Thyroid gland (tissue), 4 donors: ENCODE data around the gene TEX2. TPM values are rescaled to one million over a fixed set of nuclear protein-coding genes. Genes with fewer than 3 reads are reported as not detected.

Experiments used
- DNase-seq, 2 donors: peaks; one replicate each; pipeline ENCODE4 v3.0.0-alpha.2; 2019
- H3K27ac ChIP-seq, 3 donors: fragments of 200-600 bp; sonication (generic); 1 replicate in 2 of 3; 2 replicates in 1 of 3; pipeline ENCODE4 v1.5.1; 2016 to 2019; ENCODE audit warnings: mild to moderate bottlenecking in 1 of 3, moderate library complexity in 1 of 3
- H3K27me3 ChIP-seq: fragments of 200-600 bp; sonication (generic); one replicate; pipeline ENCODE4 v1.5.1; 2019
- H3K36me3 ChIP-seq, 2 donors: fragments of 200-600 bp; sonication (generic); one replicate each; pipeline ENCODE4 v1.5.1; 2016 to 2019
- H3K4me1 ChIP-seq, 2 donors: fragments of 200-600 bp; sonication (generic); one replicate each; pipeline ENCODE4 v1.5.1; 2017 to 2019
- H3K4me3 ChIP-seq, 3 donors: fragments of 200-600 bp; sonication (generic); replicated peaks in 1 of 3; 1 replicate in 2 of 3; 2 replicates in 1 of 3; pipeline ENCODE4 v1.5.1; 2016; ENCODE audit warnings: mild to moderate bottlenecking in 1 of 3
- H3K9me3 ChIP-seq: fragments of 200-600 bp; sonication (generic); one replicate; pipeline ENCODE4 v1.5.1; 2017
- POLR2A ChIP-seq, 2 donors: fragments of 450-650 bp; IDR thresholded peaks; one replicate each; pipeline ENCODE4 v1.6.1; 2017; ENCODE audit warnings: antibody characterized with exemption in 2 of 2, mild to moderate bottlenecking in 2 of 2, moderate library complexity in 1 of 2
- WGBS, 2 donors: methylation state at CpG; one replicate each; pipeline ENCODE4 v1.1.5; 2017; 5-methylcytosine and 5-hydroxymethylcytosine counted together
- intact Hi-C: fragments of 100-400 bp; cut with DNase I; formaldehyde crosslinking; loops from one replicate; pipeline ENCODE4 v1.15.1; 2023
- total RNA-seq, 4 donors: library from RNA; depleted of rRNA; stranded (reverse); fragments of >200 nt; gene quantifications; one replicate each; pipeline ENCODE4 v1.2.3, GENCODE V29; 2016
- TF ChIP-seq, protein P1 (sequence below), 6 experiments: fragments of 200-600 bp in 3 of 6; fragments of 450-650 bp in 3 of 6; sonication (generic) in 3 of 6; IDR thresholded peaks; one replicate each; pipeline ENCODE4 v1.5.1; 2016 to 2019; ENCODE audit warnings: antibody characterized with exemption in 6 of 6, mild to moderate bottlenecking in 2 of 6, inconsistent platforms in 1 of 6, moderate library complexity in 1 of 6

TEX2 gene
- total RNA-seq, 4 donors from 2014 or later: 63.9 to 101 (median 71.7) TPM

DNA sequence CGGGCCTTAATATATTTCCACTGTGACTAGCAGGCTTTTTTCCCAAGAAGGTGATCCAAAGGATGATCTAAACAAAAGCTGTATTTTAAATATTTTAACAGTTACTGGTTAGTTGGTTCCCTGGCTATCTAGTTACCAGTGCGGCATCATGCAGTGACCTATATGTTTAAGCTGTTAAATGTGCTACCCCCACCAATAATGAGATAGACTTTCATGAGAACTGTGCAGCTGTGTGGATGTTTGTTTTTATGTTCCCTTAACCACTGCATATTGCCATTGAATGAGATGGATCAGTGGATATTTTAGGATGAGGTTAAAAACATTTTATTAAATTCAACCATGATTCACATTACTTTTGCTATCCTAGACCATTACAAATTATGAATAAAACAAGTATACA lies 150.1 kb downstream of the TEX2 start:
- no peak for DNase-seq
- WGBS, 2 donors: 91 to 95% methylated on average over 2 of the region's 2 CpGs

DNA sequence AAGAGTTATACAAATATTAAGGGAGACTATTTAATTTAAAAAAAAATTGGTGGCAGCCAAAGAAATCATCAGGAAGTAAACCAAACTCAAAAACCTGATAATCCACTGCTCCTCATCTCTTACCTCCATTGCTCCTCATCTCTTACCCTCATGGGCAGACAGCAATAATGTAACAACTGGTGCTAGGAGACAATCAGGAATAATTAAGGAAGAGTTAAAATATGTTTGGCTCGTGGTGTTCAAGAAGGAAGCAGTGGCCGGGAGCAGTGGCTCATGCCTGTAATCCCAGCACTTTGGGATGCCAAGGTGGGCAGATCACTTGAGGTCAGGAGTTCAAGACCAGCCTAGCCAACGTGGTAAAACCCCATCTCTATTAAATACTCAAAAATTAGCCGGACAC lies 151.2 kb downstream of the TEX2 start:
- no peak for DNase-seq
- intact Hi-C loops: no loop called here
- H3K9me3 ChIP-seq: no peaks in the 10 kb centered on the region
- no peak overlapping the region for H3K27ac ChIP-seq
- H3K4me1 ChIP-seq: peaks cover 0 to 22% of the 10 kb centered on the region in 2 donors
- TF ChIP-seq, protein P1, sequence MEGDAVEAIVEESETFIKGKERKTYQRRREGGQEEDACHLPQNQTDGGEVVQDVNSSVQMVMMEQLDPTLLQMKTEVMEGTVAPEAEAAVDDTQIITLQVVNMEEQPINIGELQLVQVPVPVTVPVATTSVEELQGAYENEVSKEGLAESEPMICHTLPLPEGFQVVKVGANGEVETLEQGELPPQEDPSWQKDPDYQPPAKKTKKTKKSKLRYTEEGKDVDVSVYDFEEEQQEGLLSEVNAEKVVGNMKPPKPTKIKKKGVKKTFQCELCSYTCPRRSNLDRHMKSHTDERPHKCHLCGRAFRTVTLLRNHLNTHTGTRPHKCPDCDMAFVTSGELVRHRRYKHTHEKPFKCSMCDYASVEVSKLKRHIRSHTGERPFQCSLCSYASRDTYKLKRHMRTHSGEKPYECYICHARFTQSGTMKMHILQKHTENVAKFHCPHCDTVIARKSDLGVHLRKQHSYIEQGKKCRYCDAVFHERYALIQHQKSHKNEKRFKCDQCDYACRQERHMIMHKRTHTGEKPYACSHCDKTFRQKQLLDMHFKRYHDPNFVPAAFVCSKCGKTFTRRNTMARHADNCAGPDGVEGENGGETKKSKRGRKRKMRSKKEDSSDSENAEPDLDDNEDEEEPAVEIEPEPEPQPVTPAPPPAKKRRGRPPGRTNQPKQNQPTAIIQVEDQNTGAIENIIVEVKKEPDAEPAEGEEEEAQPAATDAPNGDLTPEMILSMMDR (IDR thresholded peaks at IDR 0.05): no peak
- no peak for TF ChIP-seq POLR2A (IDR thresholded peaks at IDR 0.05)
- WGBS, 2 donors: 57% methylated on average over 4 of the region's 4 CpGs
- no peaks in the 10 kb centered on the region for H3K27me3 ChIP-seq
- H3K4me3 ChIP-seq: no peak overlapping the region
- H3K36me3 ChIP-seq: no peaks in the 10 kb centered on the region

More for the DNA sequence above, 150.1 kb downstream of the TEX2 start:
- Histone ChIP-seq H3K4me3 (no peak overlapping the region), H3K27ac (no peak overlapping the region), H3K36me3 (no peaks in the 10 kb centered on the region), H3K4me1 (peaks cover under 1 to 16% of the 10 kb centered on the region in 2 donors), H3K27me3 (no peaks in the 10 kb centered on the region), H3K9me3 (no peaks in the 10 kb centered on the region)
- no peak for TF ChIP-seq POLR2A (IDR thresholded peaks at IDR 0.05)
- TF ChIP-seq, protein P1 (IDR thresholded peaks at IDR 0.05): no peak
- intact Hi-C loops: no loop called here

DNA sequence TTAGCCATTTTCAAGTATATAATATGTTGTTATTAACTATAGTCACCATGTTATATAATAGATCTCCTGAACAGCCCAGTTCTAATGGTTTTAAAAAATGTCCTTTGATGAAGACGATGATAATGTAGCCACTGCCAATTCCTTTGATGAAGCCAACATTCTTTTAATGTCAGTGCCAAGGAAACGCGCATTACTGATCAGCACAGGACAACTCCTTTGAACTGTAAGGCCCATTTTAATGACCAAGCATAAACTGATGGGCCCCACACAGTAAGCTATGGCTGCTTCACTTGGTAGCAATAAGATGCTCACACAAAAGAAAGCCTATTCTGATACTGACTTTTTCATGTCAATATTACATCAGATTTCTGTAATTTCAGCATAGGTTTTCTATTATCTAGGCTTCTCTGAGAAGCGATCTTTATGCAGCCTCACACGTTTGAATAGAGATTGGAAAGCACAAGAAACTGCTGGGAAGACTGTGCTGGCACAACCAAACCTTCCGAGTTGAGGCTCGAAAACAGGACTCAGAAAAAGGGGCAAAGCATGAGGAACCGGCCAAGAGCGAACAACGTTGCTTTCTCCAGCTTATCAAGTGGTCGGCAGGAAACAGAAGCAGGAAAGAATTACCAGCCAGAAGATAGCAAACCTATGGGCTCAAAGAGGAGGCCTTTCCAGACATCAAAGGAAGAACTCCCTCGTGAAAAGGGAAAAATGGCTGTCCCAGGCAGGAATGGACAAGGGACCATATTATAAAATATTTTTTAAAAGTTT lies 152.5 kb downstream of the TEX2 start:
- Histone ChIP-seq H3K27me3 (no peaks in the 10 kb centered on the region), H3K9me3 (no peaks in the 10 kb centered on the region), H3K27ac (no peak overlapping the region), H3K4me3 (no peak overlapping the region), H3K4me1 (peaks cover 0 to 31% of the 10 kb centered on the region in 2 donors), H3K36me3 (no peaks in the 10 kb centered on the region)
- no peak for TF ChIP-seq POLR2A (IDR thresholded peaks at IDR 0.05)
- TF ChIP-seq, protein P1 (IDR thresholded peaks at IDR 0.05): no peak
- WGBS, 2 donors: 86 to 87% methylated on average over 12 of the region's 12 CpGs
- DNase-seq: no peak
- intact Hi-C loops: no loop called here

DNA sequence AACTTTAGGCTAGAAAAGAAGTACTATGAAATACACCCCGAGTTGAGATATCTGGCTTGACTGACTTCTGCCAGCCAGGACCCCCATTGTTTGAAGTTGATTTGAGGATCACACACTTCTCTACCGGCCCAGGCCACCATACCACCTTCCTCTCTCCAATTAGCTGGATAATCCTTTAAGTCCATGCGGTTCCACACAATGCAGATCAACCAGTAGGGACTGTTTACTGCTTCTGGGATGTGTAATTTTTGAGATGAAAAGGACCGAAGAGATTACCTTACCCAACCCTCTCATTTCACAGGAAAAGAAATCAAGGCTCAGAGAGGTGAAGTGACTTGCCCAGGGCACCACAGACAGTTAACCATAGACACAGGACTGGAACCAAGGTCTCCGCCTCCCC lies 153.7 kb downstream of the TEX2 start:
- Histone ChIP-seq H3K4me1 (peaks cover 0 to 30% of the 10 kb centered on the region in 2 donors), H3K36me3 (no peaks in the 10 kb centered on the region), H3K27me3 (no peaks in the 10 kb centered on the region), H3K4me3 (no peak overlapping the region), H3K27ac (no peak overlapping the region), H3K9me3 (no peaks in the 10 kb centered on the region)
- DNase-seq: no peak
- WGBS, 2 donors: 90 to 94% methylated on average over 5 of the region's 5 CpGs
- intact Hi-C loops: no loop called here
- TF ChIP-seq POLR2A (IDR thresholded peaks at IDR 0.05): no peak
- TF ChIP-seq, protein P1 (IDR thresholded peaks at IDR 0.05): no peak

DNA sequence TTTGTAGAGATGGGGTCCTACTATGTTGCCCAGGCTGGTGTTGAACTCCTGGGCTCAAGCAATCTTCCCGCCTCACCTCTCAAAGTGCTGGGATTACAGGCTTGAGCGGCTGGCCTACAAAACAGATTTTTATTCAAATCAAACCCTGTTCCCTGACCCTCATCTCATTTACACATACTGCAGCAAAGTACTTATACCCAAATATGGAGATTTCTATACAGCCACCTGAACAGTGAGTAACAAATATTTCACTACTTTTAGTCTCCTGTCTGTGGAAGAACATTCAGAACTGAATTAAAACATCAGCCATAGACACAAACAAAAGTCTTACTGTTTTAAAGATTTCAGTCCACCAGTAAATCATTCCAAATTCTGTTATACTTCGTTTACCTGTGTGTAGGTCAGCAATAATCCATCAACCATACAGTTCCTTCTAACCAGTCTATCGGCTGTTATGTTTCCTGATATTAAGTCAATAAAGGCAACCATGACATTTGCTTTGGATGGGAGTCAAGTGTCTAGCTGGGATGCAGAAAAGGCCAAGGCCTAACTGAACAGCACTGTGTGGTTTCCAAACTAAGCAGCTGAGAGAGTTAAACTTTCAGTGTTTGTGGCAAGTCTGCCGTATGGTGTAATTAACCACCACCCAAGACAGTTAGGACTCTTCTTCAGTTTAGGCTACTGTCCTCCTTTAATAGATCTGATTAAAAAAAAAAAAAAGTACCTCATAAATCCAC lies 155.4 kb downstream of the TEX2 start:
- WGBS, 2 donors: 79% methylated on average over 5 of the region's 5 CpGs
- Histone ChIP-seq H3K4me1 (peaks cover 0 to 33% of the 10 kb centered on the region in 2 donors), H3K4me3 (no peak overlapping the region), H3K27me3 (no peaks in the 10 kb centered on the region), H3K27ac (no peak overlapping the region), H3K9me3 (no peaks in the 10 kb centered on the region), H3K36me3 (no peaks in the 10 kb centered on the region)
- intact Hi-C loops: no loop called here
- DNase-seq: no peak
- TF ChIP-seq, protein P1 (IDR thresholded peaks at IDR 0.05): no peak
- no peak for TF ChIP-seq POLR2A (IDR thresholded peaks at IDR 0.05)
